B cell (primary cell): ENCODE results near the gene MRPL4. TPM values are rescaled to one million over a fixed set of nuclear protein-coding genes. Genes with fewer than 3 reads are reported as not detected.

Experiments
- ATAC-seq: fragments of 200-7000 bp; cut with Tn5 transposase; one replicate; pipeline ENCODE4 v1.10.0; 2021; ENCODE audit warnings: low read depth, mild to moderate bottlenecking, moderate number of reproducible peaks, moderate library complexity
- CTCF ChIA-PET: fragments of 350-600 bp; sonication (Branson Sonifier 250); formaldehyde crosslinking; loops from one replicate; lab custom pipeline; 2021; ENCODE audit warnings: antibody characterized with exemption, inconsistent platforms; lab: Charles Lee
- POLR2A ChIA-PET: fragments of 350-600 bp; sonication (Branson Sonifier 250); formaldehyde crosslinking; loops from one replicate; lab custom pipeline; 2021; ENCODE audit warnings: antibody characterized with exemption; lab: Charles Lee
- DNase-seq: peaks from one replicate; pipeline ENCODE4 v3.0.0; 2013
- H2AFZ ChIP-seq: 2 replicates; pipeline ENCODE4 v1.6.1; 2012; ENCODE audit warnings: mild to moderate bottlenecking, low read depth, low read length; ENCODE audit not compliant: insufficient read depth, poor library complexity, severe bottlenecking
- H3K27ac ChIP-seq, 2 donors: 1 replicate in 1 of 2; 2 replicates in 1 of 2; pipeline ENCODE4 v1.5.1; 2012 to 2013; ENCODE audit warnings: low read length in 2 of 2, mild to moderate bottlenecking in 2 of 2, moderate library complexity in 1 of 2
- H3K27me3 ChIP-seq, 4 experiments: fragments of 200-600 bp in 1 of 4; sonication (generic) in 1 of 4; replicated peaks in 1 of 4; 1 replicate in 2 of 4; 2 replicates in 2 of 4; pipeline versions ENCODE4 v1.6.1 to v1.7.0; 2013 to 2016; ENCODE audit warnings: low read length in 3 of 4, mild to moderate bottlenecking in 2 of 4, mixed read lengths in 1 of 4, moderate library complexity in 1 of 4; ENCODE audit not compliant: insufficient read depth in 4 of 4, control insufficient read depth in 3 of 4; ENCODE audit errors: control extremely low read depth in 1 of 4
- H3K36me3 ChIP-seq, 2 experiments: replicated peaks in 1 of 2; 1 replicate in 1 of 2; 2 replicates in 1 of 2; pipeline versions ENCODE4 v1.6.1 to v1.7.1; 2013; ENCODE audit warnings: low read length in 1 of 2; ENCODE audit not compliant: insufficient read depth in 2 of 2, control insufficient read depth in 1 of 2; ENCODE audit errors: control extremely low read depth in 1 of 2, extremely low read depth in 1 of 2
- H3K4me1 ChIP-seq, 2 donors: fragments of 200-600 bp in 1 of 2; sonication (generic) in 1 of 2; 1 replicate in 1 of 2; 2 replicates in 1 of 2; pipeline versions ENCODE4 v1.5.1 to v1.6.1; 2013 to 2017; ENCODE audit warnings: low read length in 2 of 2; ENCODE audit not compliant: control insufficient read depth in 2 of 2, insufficient read depth in 2 of 2
- H3K4me2 ChIP-seq: replicated peaks from 2 replicates; pipeline ENCODE3; 2012; ENCODE audit warnings: mild to moderate bottlenecking, low read depth, low read length; ENCODE audit not compliant: poor library complexity, severe bottlenecking
- H3K4me3 ChIP-seq, 5 experiments: fragments of 200-600 bp in 1 of 5; sonication (generic) in 1 of 5; 1 replicate in 3 of 5; 2 replicates in 2 of 5; pipeline versions ENCODE4 v1.5.1 to v1.7.0; 2011 to 2016; ENCODE audit warnings: low read length in 4 of 5, mild to moderate bottlenecking in 4 of 5, low read depth in 2 of 5, control low read depth in 1 of 5, moderate library complexity in 1 of 5; ENCODE audit not compliant: insufficient read depth in 1 of 5; ENCODE audit errors: control extremely low read depth in 1 of 5, extremely low read depth in 1 of 5
- H3K79me2 ChIP-seq: fragments of 200-600 bp; sonication (generic); one replicate; pipeline ENCODE4 v1.6.0; 2016; ENCODE audit warnings: low read length; ENCODE audit not compliant: control insufficient read depth, insufficient read depth
- H3K9ac ChIP-seq: fragments of 200-600 bp; sonication (generic); 2 replicates; pipeline ENCODE4 v1.6.1; 2017; ENCODE audit warnings: mild to moderate bottlenecking, low read length, moderate library complexity
- H3K9me3 ChIP-seq, 3 donors: one replicate each; pipeline versions ENCODE4 v1.6.1 to v1.7.1; 2013; ENCODE audit warnings: low read length in 2 of 3; ENCODE audit not compliant: control insufficient read depth in 2 of 3, insufficient read depth in 1 of 3; ENCODE audit errors: control extremely low read depth in 1 of 3
- H4K20me1 ChIP-seq: 2 replicates; pipeline ENCODE4 v1.6.0; 2012; ENCODE audit warnings: mild to moderate bottlenecking, low read length; ENCODE audit not compliant: insufficient read depth, control insufficient read depth, poor library complexity, severe bottlenecking
- H3K27ac Mint-ChIP-seq: one replicate; pipeline ENCODE4 v1.8.0; 2021; ENCODE audit warnings: mixed read lengths
- H3K27me3 Mint-ChIP-seq: one replicate; pipeline ENCODE4 v1.8.0; 2021; ENCODE audit warnings: mixed read lengths
- H3K4me1 Mint-ChIP-seq: one replicate; pipeline ENCODE4 v1.8.0; 2021; ENCODE audit warnings: mixed read lengths
- H3K4me3 Mint-ChIP-seq: one replicate; pipeline ENCODE4 v1.8.0; 2021; ENCODE audit warnings: mixed read lengths
- H3K9me3 Mint-ChIP-seq: one replicate; pipeline ENCODE4 v1.8.0; 2022; ENCODE audit warnings: mixed read lengths; ENCODE audit not compliant: insufficient read depth
- EZH2 ChIP-seq: IDR thresholded peaks from 2 replicates; pipeline ENCODE4 v1.6.1; 2012; ENCODE audit warnings: borderline replicate concordance, low read depth, mild to moderate bottlenecking, moderate library complexity, low read length; ENCODE audit not compliant: insufficient read depth, poor library complexity, severe bottlenecking
- WGBS: methylation state at CpG from one replicate; pipeline ENCODE4 v1.1.5; 2013; ENCODE audit warnings: missing lambda C conversion rate; ENCODE audit not compliant: insufficient coverage; 5-methylcytosine and 5-hydroxymethylcytosine counted together
- intact Hi-C: fragments of 100-400 bp; cut with micrococcal nuclease; formaldehyde crosslinking; loops from one replicate; pipeline ENCODE4 v1.10.0; 2022
- polyA plus RNA-seq: library from polyadenylated mRNA; depleted of rRNA; stranded (reverse); fragments of >200 nt; gene quantifications from 2 replicates; pipeline ENCODE4 v1.2.3, GENCODE V29; 2012
- total RNA-seq, 2 donors: library from RNA; stranded (reverse); fragments of 120-200 nt in 1 of 2; gene quantifications; 1 replicate in 1 of 2; 2 replicates in 1 of 2; pipeline versions ENCODE4 v1.2.3 to v1.2.4, GENCODE V29; 2013 to 2022
- TF ChIP-seq, protein P1 (sequence below): fragments of 200-600 bp; IDR thresholded peaks from one replicate; pipeline ENCODE4 v1.8.0; 2022; ENCODE audit warnings: antibody characterized with exemption, mild to moderate bottlenecking

Gene MRPL4
- total and polyA plus RNA-seq, 2 donors (not counting 1 experiment from before 2014, with no cell fraction given): 39.8 to 81.1 TPM

DNA sequence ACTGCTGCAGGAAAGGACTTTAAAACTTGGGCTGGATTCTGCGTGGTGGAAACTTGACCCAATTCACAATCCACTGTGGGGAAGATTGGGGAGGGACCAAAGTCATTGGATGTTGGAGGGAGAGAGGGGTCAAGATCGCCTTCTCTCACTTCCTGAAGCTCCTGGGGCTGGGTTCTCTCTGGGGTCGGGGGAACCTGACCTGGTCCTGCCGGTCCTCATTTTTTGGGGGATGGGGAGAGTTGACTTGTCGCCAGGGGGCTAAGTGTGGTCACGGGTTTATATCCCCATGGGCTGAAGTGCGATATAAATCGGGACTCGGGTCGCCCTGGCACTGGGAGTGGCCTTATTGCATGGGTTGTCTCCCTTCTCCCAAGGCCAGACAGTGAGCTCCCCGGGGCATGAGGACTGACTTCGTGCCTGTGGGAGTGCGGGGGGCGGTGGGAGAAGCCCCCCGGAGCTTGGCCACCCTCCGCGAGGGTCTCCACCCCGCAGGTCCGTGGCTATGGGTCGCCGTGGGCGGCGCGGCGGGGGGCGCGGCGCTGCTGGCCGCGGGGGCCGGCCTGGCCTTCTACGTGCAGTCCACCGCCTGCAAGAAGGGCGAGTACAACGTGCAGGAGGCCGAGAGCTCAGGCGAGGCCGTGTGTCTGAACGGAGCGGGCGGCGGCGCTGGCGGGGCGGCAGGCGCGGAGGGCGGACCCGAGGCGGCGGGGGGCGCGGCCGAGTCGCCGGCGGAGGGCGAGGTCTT is 44.0 kb downstream of the MRPL4 start:
- Histone ChIP-seq H3K4me3 (peak overlapping the region; percentile 37 to 64 (median 41)), H3K9ac (peak overlapping the region; percentile 50), H3K27me3 (peaks cover 0 to 54% (median 38%) of the 10 kb centered on the region in 4 experiments), H3K9me3 (peaks cover 0 to 42% (median 0%) of the 10 kb centered on the region in 3 donors), H3K27ac (no peak overlapping the region), H4K20me1 (peaks cover 22% of the 10 kb centered on the region), H3K79me2 (no peaks in the 10 kb centered on the region), H3K4me2 (peak overlapping the region; percentile 85), H3K36me3 (no peaks in the 10 kb centered on the region), H2AFZ (peak overlapping the region; percentile 71), H3K4me1 (peaks cover 50 to 51% of the 10 kb centered on the region in 2 donors)
- Mint-ChIP-seq H3K27ac (peak overlapping the region; percentile 83), H3K4me1 (peaks cover 37% of the 10 kb centered on the region), H3K9me3 (no peaks in the 10 kb centered on the region), H3K27me3 (peaks cover 31% of the 10 kb centered on the region), H3K4me3 (peak overlapping the region; percentile 85)
- POLR2A ChIA-PET: interaction anchor here (0.8 to 1.2 kb wide), 2 partner anchors 10 to 108 kb away, joined by 3 read pairs; partner anchors contain the start of gene CDC37
- DNase-seq: peak; percentile 41
- WGBS: 20% methylated on average over 51 of the region's 58 CpGs
- no peak for ATAC-seq
- CTCF ChIA-PET: interaction anchor here (1.6 to 2.5 kb wide), 2 partner anchors 27 to 93 kb away, joined by 5 to 7 read pairs; no protein-coding TSS in a partner anchor
- no peak for TF ChIP-seq EZH2
- TF ChIP-seq, protein P1, sequence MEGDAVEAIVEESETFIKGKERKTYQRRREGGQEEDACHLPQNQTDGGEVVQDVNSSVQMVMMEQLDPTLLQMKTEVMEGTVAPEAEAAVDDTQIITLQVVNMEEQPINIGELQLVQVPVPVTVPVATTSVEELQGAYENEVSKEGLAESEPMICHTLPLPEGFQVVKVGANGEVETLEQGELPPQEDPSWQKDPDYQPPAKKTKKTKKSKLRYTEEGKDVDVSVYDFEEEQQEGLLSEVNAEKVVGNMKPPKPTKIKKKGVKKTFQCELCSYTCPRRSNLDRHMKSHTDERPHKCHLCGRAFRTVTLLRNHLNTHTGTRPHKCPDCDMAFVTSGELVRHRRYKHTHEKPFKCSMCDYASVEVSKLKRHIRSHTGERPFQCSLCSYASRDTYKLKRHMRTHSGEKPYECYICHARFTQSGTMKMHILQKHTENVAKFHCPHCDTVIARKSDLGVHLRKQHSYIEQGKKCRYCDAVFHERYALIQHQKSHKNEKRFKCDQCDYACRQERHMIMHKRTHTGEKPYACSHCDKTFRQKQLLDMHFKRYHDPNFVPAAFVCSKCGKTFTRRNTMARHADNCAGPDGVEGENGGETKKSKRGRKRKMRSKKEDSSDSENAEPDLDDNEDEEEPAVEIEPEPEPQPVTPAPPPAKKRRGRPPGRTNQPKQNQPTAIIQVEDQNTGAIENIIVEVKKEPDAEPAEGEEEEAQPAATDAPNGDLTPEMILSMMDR: no peak
- intact Hi-C loops: no loop called here
